GM18520 (cell line): Measurements from ENCODE around the gene AHI1.

Experiments used
- ATAC-seq: cut with Tn5 transposase; IDR thresholded peaks from one replicate; pipeline ENCODE4 v1.9.1; 2021; ENCODE audit not compliant: unreplicated experiment

Gene AHI1

DNA sequence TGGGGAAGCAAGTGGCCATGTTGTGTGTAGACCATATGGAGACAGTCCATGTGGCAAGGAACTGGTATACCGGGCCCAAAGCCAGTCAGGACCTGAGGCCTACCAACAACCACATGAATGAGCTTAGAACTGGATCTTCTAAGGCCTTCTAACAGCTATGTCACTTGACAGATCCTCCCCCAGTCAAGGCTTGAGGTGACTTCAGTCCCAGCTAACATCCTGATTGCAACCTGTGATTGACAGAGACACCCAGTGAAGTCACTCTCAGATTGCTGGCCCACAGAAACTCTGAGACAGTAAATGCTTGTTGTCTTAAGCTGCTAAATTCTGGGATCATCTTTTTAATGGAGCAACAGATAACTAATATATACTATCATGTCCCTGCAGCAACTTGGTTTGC, 32.9 kb downstream of the AHI1 start:
- no peak for ATAC-seq

DNA sequence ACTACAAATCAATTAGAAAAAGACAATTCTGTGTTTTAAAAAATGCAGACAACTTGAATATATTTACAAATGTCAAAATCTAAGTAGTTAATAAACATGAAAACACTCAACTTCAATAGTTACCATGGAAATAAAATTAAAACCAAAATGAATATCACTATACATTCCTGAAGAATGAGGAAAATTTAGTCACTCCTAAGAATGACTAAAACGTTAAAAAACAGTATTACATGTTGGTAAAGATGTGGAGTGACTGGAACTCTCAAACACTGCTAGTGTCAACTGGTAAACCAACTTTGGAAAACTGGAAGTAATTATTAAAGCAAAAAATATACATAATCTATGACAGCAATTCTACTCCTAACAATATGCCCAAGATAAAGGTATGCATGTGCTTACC, 36.3 kb downstream of the AHI1 start:
- no peak for ATAC-seq

DNA sequence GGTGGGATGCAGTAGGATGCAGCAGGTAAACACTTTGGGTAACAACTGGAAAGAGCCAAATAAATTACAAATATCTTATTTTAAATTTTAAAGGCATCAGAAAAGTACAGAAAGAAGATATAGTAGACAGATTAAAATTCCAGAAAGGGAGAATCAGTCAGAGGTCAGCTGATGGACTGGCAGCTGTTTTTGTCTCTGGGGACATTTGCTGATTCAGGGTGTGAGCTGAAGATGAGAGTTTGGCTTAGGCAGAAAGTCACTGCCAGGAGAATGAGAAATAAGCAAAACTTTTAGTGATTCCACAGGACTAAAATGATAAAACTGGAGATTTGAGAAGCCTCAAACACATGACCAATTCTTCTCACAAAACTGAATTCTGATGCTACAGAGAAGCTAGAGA, 39.5 kb downstream of the AHI1 start:
- ATAC-seq = no peak

DNA sequence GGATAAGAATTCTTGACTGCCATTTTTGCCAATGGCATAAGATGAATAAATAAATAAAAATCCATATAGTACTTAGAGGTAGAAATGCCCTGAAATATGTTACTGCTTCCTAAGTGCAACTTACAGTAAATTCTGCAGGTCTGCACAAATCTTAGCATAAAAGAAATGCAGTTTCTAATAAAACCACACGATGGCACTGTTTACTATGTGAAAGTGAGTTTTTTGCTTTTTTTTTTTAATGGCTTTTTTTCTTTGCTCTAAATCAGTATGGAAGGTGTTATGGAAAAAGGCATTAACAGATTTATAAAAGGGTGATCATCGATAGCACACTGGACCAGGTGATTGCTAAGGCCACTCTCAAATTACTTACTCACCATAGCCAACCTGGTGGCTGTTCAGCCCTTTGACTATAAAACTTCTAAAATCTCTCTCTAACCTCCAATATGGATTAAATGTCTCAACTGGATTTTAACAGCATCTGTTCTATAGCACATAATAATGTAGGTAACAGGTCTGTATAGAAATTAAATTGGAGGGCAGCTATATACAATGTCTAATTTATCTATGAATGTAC, 45.8 kb downstream of the AHI1 start:
- ATAC-seq = no peak

DNA sequence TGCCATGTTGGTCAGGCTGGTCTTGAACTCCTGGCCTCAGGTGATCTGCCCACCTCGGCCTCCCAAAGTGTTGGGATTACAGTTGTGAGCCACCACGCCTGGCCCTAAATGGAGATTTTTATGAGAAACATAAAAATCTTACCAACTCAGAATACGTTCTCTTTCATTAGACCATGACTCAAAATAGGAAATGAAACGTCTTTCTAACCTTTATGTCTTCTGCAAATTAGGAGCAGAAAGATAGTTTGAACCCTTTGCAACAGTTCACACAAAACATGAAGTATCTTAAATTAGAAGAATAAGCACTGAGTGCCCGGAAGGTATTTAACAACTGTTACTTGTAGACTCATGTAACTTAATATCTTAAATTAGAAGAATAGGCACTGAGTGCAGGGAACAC, 48.3 kb downstream of the AHI1 start:
- no peak for ATAC-seq

DNA sequence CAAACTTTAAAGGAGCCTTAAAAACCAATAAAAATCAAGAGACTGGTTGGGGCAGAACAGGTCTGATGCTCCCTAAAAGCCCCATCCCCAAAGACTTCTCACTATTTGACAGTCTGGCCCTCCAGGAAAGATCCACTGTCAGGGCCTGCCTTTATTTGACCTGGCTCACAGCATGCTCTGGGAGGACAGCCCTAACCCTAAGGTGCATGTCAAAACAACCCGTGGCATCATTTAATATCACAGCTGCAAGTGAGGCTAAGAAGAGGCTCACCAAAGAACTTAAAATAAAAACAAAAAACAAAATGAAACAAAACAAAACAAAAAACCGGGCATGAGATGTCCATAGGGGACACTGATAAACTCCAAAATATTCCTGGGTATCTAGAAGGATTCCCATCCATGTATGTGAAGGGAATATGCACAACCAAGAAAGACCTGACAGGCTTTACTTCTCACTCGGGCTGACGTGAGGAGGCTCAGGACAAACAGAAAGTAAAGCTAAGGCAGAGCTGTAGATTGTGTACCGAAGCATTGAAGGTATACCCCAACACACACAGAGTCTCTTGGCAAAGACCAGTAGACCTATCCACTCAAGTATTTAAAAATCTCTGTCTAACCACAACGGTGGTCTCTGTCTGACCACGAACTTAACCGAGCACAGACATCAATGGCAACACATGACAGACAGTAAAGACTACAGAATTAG, 57.3 kb downstream of the AHI1 start:
- no peak for ATAC-seq

DNA sequence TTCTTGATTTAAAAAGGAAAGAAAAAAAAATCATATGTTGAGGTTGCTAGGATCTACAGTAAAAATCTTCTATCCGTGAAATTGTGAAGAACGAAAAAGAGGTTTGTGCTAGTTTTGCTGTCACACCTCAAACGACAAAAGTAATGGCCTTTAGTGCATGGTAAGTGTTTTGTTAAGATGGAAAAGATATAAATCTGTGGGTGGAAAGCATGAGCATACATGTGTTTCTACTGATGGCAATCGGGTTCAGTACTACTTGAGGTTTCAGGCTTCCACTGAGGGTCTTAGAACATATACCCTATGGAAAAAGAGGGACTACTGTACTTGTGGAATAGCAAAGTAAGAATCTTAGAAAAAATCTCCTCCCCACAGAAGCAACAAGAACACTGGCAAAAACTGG, 58.0 kb downstream of the AHI1 start:
- no peak for ATAC-seq

DNA sequence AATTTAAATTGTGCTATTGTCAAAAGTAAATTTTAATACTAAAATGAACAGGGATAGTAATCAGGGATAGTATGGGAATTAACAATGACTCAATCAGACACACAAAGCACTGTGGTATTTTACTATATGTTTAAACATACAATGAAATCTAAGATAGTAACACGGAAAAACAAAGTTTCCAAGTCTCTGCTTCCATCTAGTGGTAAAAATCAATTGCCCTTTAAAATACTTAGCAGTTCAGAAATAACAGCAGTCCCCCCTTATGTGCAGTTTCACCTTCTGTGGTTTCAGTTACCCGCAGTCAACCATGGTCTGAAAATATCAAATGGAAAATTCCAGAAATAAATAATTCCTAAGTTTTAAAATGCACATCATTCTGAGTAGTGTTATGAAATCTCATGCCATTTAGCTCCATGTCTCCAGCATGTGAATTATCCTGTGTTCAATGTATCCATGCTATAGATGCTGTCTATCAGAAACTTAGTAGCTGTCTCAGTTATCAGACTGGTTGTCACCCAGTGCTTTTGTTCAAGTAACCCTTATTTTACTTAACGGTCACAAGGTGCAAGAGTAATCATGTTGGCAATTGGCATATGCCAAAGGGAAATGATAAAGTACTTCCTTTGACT, 58.5 kb downstream of the AHI1 start:
- no peak for ATAC-seq

DNA sequence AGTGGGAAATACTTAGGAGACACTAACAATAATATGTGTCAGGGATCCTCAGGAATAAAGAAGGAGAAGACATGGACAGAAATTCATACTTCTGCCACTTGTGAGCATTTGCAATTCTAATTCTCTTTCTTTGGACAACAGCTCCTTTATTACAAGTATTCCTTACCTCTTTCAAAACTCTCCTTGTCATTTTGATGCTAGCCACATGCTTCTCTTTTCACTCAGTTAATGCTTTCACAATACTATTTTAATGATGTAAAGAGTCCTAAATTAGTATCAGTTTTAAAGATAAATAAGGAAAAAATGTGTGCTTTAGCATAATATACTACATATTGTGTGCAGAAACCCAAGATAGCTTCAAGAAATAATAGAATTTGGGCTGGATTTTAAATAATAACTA, 62.5 kb downstream of the AHI1 start:
- ATAC-seq = no peak

DNA sequence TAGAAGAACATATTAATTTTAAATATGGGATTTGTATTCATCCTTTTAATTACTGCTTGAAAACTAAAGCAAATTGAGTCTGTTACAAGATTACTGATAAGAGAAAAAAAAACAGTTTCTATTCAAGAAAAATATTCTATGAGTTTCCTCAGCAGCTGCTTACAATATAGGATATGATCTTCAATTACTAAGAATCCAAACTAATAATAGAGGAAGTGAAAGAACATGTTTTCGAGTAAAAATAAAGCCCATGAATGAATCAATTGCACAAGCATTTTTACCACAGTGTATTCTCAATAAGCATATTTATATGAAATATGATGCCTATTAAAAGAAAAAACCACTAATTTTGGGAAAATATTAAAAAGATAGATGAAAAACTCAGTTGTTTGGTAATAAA, 63.4 kb downstream of the AHI1 start:
- no peak for ATAC-seq

DNA sequence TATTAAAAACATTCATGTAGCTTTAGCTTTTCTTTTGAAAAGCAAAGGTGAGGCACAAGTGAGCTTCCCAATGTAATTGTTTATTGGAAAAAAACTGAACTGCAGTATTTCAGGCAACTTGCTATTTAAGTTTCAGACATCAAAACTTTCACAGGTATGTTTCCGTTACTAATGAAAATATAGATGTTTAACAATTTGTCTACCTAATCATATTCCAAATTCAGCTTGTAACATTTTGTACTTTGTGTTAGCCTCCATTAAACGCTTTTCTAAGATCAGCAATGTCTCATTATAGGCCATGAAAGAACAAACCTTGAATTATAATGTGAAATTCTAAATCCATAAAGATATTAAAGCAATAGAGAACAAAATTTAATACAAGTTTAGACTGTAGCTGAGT, 69.5 kb downstream of the AHI1 start:
- no peak for ATAC-seq

DNA sequence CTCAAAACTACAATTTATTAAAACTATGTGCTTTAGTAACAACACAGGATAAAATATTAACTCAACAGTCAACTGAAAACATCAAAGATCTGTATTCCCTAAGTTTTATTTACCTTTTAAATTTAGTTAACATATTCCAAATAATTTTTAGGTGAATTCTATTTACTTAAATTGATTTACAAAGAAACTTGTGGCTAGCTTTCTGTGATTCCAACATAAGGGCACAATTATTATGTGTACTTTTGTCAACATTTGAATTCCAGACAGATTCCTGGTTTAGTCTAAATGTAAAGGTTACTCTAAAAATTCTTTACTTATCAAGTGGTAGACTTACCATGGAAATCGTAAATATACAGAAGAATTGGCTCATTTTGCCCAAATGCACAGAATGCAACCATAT, 70.7 kb downstream of the AHI1 start:
- no peak for ATAC-seq

DNA sequence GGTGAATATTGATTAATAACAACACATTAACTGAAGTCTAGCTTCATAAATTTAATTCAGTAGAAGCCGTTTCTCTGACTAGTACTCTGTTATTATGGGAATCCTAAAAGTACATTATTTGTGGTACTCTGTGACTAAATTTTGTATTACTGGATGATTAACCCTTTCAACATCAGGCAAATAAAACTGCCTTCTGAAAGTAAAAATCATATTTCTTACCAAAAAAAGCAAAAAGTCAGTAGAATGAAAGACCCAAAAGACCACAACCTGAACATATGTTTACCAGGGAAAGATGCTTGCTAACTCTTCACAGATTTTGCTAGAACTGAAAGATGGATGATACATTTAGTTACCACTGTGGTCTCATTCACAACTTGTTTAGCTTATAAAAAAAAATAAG, 73.2 kb downstream of the AHI1 start:
- no peak for ATAC-seq

DNA sequence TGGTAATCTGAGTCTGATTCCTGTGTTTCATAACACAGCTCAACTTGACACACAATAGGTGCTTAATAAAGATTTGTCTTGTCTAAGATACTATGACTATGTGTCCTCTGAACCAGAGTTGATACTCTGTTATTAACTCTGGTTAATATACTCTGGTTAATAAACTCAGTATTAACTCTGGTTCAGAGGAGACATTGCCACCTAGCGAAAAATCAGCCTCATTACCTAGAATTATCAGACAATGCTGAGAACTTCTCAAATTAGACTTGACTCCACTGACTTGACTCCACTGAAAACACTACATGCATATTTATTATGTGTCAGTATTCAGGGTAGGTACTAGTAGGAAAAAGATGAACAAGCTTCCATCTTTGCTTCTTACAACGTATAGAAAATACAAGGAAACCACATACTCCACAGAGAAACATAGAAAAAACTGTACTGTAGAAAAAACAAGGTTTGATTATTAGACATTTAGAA, 73.9 kb downstream of the AHI1 start:
- peak; percentile 74 for ATAC-seq

DNA sequence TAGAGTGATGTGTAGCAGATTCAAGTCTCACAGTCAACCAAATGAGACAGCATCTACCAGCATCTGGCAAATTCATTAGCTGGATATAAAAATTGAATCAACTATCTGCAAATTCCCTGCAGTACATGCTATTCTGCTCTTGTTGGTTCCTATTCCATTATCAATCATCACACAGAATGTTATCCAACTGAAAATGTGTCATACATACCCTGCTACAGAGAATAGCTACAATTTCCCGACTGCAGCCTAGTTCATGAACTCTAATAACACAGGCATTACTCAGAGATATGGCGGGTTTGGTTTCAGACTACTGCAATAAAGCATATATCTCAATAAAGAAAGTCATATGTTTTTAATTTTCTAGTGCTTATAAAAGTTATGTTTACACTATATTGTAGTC, 78.4 kb downstream of the AHI1 start:
- ATAC-seq = no peak

DNA sequence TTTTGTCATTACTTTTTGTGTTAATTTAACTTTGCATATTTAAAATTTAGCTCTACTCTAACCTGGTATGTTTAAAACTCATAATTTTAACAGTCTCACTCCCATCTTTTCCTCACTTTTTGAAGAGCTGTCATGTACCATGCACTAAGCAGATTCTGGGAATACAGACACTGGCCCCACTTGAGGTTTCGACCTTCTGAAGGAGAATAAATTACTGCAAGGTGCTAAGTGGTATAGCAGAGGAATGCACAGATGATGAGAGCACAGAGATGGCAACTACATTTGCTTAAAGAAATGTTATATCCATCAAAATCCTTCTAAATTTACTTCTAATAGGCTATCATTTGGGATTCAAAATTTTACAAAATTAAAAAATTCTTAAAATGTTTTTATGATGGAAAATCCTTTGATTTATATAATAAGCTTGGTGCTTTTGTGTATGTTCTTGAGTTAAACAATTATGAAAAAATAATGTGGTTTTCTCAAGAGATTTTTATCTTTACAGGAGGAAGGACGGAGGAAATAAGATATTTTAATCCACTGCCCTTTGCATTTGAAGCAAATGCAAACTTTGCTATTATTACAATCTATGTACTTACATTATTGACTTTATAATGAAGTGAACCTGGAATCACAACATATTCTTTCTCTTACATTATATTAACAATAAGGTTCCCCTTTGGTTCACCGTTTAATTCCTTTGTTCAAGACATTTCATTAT, 79.3 kb downstream of the AHI1 start:
- no peak for ATAC-seq

DNA sequence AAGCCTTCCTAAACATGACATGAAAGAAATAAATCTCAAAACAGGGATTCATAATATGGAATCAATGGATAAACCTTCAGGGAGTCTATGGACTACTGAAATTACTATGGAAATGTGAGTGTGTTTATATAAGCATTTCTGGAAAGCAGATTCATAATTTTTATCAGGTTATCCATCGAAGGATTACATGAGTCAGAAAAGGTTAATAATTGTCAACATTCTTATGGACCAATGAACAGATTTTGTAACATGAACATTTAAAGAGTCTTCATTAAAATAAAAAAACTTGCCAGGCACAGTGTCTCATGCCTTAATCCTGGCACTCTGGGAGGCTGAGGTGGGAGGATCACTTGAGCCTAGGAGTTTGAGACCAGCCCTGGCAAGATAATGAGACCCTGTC, 84.8 kb downstream of the AHI1 start:
- ATAC-seq = no peak

DNA sequence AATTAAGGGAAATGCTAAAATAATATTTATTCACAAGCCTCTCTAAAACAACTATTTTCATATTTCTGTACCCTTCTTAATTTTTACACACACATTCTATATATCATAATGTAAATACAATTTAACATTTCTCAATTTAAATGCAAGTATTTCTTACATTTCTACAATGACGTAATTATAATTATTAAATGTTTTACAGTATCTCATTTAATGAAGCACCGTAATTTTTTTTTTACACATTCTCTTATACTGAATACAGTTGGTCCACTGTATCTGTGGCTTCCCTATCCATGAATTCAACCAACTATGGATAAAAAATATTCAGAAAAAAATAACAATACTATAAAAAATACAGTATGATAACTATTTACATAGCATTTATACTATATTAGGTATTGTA, 85.7 kb downstream of the AHI1 start:
- ATAC-seq = no peak

DNA sequence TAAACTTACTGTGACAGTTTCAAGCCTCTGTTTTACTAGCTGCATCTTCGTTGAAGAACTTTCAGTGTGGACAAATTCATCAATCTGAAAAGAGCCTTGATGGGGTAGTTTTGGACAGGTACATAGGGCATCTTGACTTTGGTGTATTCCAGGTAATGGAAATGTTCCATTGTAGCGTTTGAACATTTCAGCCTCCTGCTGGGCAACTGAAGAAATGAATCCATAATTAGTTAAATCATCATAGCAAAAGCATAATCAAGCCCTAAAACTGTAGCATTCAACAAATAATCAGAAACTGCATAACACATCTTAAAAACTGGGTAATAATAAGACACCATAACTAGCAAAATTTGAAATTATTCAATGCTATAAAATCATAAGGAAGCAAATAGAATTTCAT, 86.2 kb downstream of the AHI1 start:
- no peak for ATAC-seq

DNA sequence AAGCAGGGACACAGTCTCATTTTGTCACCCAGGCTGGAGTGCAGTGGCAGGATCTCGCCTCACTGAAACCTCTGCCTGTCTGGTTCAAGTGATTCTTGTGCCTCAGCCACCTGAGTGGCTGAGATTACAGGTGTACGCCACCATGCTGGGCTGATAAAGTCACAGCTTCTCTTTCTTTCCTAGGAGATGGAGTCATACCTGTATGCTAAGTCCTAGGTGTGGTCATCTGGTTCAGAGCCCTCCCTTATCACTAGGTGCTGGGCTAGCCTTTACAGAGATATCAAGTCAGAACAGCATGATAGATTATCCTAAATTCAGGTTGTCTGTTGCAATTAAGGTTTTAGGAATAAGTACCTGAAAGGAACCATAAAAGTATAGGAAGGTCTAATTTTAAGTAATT, 86.7 kb downstream of the AHI1 start:
- ATAC-seq = no peak

DNA sequence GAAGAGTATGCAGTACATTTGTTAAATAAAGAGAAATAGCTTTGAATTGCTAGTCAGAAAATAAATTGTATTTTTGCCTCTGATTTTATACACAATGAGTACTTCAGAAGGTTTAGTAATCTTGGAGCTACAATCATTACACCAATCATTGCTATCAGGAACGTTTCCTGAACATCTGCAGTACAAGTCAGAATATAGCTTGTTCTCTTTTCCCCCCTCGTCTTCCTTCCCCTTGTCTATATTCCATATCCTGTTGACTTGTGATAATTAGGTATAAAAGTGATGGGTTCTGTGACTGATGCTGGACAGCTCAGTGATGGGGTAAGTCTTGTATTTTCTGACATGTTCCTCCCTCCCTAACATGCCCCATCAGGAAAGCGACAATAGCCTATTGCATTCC, 94.0 kb downstream of the AHI1 start:
- ATAC-seq = no peak

DNA sequence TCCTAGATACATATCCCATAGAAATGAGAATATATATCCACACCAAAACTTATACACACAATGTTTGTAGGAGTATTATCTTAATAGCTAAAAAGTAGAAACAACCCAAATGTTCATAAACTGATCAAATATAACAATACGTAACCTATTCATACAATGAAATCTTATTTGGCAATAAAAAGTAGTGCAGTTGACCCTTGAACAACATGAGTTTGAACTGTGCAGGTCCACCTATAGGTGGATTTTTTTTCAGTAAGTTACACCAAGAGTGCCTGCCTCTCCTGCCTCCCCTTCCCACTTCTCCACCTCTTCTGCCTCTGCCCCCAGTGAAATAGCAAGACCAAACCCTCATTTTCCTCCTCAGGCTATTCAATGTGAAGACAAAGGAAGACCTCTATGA, 95.2 kb downstream of the AHI1 start:
- ATAC-seq = no peak
